COLO829 (cell line): ENCODE measurements around the gene SIRT5.

Experiments used
- DNase-seq: peaks from one replicate; pipeline ENCODE4 v3.0.0; 2012; ENCODE audit warnings: low spot score

SIRT5 gene

DNA sequence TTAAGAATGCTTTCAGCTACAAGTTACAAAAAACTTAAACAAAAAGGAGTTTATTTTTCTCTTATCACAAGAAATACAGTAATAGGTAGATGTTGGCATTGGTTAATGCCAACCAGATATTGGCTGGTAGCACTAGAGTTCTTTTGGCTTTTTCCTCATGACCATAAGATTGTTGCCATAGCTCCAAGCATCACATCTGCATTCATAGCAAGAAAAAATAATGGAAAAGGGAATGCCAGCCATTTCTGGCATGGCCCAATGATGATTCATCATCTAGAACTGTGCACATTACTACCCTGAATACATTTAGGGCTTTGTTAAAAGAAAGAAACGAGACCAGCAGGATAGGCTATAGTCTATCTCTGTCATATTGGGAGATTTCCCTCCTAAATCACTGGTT is 20.8 kb upstream of the SIRT5 start:
- no peak for DNase-seq

DNA sequence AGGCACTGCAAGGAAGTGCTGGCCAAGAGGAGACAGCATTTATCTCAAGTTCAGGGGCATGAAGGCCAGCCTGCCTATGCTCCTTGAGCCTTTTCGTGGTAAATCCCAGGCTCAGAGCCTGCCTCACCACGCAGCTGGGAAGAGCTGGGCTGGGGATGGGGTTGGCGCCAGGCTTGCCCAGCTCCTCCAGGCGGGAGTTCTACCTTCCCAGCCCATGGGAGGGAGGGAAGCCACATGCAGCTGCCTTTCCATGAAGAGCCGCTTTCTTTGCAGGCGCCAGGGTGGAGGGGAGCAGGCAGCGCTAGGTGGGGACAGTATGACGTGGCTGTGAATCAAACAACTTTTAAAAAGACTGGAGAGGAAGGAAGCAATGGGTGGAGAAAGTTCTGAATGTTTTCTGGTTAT is 19.5 kb upstream of the SIRT5 start:
- DNase-seq, result no peak

DNA sequence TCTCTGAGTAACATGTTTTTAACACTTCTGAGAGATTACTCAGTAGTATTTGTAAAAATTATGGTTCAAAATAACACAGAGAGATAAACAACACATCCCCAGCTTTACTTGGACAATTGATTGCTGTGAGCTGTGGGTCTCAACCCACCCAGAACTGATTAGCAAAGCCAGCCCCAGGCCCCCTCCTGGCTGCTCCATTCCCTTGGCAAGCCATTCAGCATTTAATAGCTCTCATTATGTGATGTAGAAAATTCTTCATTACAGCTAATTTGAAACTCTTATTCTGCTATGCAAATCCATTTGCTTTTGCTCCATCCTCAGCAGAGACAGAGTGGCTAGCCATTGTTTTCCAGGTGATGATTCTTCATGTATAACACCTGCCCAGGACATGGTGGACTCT is 16.6 kb upstream of the SIRT5 start:
- DNase-seq, result no peak

DNA sequence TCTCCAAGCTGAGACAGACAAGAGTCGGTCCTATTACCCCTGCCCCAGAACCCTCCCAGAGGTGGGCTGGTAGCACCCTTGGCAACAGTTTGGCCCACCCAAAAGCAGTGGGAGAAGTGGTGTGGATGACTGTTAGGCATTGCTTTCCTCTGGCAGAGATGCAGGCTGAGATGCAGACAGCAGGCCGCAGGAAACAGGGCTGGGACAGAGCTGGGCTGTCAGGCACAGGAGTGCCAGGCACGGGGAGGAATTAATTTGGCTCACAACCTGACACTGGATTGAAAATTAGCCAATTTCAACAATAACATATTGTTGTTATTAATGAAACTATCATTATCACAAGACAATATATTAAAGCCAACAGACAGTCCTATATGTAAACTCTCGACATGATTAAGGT is 15.7 kb upstream of the SIRT5 start:
- DNase-seq, result no peak

DNA sequence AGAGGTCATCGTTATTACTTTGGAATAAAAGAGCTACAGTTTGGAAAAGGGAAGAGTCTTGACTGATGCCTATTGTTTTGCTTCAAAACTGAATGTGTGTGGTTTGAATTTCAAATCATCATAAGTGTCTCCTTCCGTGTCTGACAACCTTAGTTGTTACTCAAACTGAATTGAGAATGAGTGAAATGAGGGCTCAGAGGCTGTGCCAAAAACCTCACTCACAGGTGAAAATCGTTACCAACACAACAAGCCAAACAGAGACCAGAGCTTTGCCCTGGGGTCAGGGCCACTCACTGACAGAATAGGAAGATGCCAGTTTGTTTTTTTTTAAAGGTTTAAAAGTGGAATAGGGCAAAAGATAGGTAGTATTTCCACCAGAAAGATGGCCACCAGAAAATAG is 15.2 kb upstream of the SIRT5 start:
- peak; percentile 87 for DNase-seq

DNA sequence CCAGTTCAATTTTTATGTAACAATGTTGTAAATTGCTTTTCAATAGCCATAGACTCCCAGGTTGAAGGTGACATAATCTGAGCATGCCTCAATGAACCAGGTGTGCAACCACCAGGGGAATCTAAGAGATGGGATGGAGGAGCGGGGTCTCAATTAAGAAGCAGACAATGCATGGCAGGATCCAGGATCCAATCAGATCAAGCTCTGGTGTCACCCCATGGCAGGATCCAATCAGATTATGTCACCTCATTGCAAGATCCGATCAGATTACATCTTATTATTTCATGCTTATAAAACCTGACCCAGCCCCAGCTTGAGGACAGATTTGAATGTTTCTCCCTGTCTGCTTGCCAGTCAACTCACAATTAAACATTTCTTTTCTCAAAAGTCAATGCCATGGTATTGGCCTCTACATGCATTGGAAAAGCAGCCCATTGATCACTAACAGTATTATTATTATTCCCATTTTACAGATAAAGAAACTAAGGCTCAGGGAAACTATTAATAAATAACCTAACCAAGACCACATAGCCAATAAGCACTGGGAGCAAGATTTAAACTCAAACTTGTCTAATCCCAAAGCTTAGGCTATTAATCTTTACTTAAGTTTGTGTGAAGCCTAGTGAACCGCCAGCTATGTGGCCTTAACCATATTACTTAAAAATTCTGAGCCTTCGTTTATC is 14.3 kb upstream of the SIRT5 start:
- DNase-seq, result no peak

DNA sequence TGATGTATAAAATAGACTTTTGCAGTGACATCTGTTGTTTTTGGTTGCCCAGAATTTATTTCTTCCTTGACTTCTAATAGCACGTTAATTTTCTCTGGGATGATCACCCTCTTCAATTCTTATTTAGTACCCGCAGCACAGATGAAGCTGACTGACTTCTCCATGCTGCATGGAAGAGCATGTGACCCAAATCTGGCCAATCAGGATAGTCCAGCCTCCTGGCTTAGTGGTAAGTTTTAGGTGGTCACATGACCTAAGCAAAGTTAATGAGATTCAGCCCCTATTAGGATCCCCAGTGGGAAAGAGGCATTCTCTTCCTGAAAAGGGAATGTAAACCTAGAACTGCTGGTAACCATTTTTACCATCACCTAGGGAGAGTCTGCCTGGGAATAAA is 13.8 kb upstream of the SIRT5 start:
- DNase-seq, result no peak

DNA sequence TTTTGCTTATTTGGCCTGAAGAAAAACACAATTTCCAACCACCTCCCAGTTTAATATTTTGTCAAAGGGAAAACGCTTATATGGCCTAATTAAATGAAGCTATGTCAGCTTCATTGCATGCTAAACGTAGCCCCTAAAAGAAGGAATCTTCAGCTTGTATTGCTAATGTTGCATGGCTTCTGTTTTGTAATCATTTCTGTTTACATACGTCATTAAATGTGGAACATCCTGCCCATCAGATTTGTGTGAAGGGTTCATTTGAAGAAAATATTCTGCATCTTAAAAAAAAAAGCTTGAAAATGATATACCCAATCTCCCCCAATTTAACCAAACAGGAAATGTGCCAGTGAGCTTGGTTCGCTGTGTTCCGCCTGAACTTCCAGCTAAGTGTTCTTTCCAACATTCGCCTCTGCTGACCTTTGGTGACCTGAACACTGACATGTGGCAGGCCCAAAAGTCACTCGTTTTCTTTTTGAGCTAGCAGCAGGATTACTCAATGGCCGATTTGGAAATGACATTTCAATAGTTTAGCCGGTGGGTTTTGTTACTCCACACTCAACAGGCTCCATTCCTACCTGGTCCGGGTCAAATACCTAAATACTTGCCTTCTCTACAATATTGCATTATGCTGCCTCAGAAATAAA is 12.7 kb upstream of the SIRT5 start:
- no peak for DNase-seq

DNA sequence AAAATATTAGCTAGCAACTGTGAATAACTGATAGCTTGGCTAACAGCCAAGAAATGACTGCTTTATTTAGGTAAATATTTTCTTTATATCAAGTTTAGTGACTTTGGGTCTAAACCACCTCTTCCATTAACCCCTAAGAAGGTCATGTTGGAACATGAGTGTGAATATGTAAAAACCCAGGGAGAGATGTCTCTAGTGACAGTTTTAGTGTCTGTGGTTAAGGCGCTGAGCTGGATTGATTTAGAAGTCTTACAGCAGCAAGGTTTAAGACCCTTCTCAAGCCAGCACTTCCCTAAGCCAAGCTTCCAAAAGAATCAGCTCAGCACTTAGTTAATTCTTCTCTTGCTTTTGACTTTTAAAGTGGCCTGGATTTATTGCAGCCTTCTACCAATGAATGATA is 11.4 kb upstream of the SIRT5 start:
- no peak for DNase-seq

DNA sequence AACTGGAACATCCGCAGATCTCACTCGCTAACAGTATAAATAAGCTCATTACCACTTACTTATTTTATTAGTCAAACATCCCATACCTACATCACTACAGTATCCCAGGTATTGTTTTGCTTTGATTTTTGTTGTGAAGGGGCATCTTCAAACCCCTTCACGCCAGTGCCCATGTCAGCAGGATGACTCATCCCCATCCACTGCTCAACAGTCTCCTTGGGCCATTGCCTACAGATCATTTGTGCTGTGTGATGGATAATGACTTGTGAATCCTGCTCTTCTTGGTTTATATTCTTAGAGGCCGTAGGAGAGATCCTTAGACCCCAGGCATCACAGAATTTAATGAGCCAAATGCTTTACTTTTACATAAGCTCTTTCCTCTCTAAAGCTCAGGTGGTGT is 8.5 kb upstream of the SIRT5 start:
- no peak for DNase-seq

DNA sequence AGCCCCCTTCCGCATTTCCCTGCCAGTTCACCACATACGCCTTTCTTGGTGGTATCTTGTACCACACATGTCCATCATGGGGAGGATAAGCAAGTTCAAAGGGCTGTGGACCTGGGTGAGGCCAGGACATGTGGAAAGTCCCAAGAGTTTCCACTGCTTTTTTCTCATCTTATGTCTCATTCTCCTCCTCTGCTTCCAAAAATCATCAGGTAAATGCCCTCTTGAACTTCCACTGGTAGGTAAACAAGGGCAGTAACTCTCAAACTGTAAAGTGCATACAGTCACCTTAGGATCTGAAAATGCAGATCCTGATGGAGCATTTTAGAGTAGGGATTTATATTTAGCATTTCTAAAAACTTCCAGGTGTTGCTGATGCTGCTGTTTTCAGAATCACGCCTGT is 7.9 kb upstream of the SIRT5 start:
- DNase-seq, result no peak

DNA sequence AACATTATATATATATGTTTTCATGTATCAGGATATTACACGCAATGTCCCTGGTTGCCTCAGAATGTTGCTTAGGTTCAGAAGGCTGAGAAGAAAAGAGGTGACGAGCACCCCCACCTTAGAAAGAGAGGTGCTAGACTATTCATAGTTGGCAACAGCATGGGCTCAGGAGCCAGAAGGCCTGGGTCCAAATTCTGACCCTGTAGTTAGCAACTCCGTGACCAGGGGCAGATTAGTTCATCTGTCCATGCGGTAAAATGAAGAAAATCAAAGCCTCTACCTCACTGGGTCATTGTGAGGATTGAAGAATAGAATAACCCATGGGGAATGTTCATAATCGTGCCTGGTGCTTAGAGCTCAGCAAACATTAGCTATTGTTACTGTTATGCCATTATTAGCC is 5.4 kb upstream of the SIRT5 start:
- DNase-seq, result no peak

DNA sequence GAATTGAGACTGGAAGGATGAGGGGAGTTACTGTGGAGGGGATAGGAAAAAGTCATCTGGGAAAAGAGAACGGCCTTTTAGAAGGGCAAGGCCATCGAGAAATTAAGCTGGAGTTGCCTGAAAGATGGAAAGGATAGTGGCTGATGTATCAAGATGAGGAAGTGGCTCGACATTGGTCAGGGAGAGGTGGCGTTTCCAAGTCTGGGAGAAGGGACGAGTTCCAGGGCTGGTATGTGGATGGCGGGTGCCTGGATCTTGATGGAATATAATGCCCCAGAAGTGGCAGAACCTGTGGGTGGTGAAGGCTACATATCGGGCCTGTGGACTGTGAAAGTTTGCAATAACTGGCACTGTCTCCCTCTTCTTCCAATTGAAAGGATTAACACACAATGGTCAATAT is 2.2 kb upstream of the SIRT5 start:
- DNase-seq, result no peak

DNA sequence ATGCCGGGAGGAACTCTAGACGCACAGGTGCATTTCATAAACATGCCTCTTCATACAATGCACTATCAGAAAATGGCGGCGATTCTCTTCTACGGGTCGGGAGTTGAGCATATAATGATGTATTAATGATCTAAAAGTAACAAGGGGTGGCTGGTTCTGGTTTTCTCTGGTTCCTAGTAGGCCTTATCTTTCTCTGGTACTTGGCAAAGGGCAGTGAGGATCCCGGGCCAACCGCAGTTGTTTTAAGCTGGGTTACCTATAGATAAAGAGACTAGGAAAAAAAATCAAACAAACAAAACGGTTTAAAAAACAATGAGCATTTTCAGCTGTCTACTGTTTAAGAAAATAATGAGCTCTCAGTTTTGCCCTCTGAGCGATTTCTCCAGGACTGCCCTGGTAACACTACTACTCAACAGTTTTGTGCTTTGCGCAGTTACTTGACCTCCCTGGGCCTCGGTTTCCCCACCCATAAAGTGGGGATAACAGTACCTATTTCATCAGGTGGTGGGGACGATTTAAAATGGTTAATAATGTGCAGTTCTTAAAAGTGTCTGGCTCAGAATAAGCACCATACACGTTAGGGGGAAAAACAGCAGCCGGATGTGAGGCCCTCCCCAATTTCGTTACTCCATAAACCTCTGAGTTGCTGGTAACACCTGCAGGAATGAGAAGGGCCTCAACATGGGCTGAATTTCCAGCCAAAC is 1.3 kb upstream of the SIRT5 start:
- DNase-seq, result no peak

DNA sequence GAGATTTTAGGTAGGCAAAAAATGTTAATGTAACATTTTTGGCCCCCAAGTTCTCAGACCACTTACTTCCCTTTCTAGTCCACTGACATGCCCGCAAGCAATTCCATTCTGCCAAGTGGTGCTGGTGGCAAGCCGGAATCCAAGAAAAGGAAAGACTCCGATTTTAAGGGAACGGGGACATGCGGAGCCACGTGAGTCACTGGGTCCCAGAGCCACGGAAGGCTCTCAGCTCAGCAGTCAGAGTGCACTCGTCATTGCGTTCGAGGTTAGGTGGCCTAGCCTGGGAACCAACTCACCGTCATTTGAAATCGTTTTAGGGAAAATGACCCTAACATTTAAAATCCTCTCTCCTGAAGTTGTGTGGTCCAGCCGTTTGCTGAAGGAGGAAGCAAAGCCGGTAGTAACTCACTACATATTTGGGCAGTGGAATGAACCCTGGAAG is 711 bp upstream of the SIRT5 start:
- DNase-seq, result peak; percentile 31

DNA sequence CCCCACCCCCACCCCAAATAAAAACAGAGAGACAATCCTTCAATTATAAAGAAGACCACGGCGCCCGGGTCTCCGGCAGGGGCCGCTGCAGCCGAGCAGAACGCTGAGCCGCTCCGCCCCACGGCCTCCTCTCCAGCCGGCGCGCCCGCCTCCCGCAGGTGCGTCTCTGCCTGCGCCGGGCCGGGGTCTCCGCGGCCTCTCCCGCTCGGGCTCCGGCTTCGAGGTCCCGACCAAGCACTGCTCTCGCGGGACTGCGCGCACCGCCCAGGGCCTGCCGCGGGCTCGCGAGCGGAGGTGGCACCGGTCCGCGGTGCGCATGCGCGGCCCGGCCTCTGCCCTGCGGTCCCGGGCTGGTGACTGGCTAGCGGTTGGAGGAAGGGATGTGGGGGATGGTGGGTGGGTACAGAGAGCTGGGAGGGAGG is 241 bp upstream of the SIRT5 start:
- peak; percentile 99 for DNase-seq

DNA sequence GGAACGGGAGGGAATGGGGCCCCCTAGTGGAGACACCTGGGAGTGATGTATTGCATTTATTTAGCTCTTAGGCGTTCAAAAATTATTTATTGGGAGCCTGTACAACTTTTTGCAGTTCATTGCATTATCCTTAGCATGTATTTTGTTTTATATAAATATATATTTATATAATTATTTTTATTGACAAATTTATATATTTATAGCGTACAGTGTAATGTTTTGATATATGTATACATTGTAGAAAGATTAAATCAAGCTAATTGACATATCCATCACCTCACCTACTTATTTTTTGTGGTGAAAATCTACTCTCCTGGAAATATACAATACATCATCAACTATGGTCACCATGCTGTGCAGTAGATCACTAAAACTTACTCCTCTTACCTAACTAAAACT is 975 bp downstream of the SIRT5 start:
- DNase-seq, result no peak

DNA sequence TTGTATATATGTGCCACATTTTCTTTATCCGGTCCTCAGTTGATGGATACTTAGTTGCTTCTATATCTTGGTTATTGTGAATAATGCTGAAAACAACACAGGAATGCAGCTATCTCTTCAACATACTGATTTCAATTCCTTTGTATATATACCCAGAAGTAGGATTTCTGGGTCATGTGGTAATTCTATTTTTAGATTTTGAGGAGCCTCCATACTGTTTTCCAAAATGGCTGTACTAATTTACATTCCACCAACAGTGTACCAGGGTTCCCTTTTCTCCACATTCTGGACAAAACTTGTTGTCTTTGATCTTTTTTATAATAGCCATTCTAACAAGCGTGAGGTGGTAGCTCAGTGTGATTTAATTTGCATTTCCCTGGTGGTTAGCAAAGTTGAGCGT is 1.6 kb downstream of the SIRT5 start:
- no peak for DNase-seq

DNA sequence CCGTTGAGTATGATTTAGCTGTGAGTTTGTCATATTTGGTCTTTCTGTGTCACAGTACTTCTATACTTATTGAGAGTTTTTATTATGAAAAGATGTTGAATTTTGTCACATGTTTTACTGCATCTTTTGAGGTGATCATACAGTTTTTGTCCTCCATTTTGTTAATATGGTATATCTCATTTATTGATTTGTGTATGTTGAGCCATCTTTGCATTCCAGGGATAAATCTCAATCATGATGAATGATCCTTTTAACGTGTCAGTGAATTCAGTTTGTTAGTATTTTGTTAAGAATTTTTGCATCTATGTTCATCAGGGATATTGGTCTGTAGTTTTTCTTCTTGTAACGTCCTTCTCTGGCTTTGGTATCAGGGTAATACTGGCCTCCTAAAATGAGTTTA is 3.5 kb downstream of the SIRT5 start:
- DNase-seq, result no peak

DNA sequence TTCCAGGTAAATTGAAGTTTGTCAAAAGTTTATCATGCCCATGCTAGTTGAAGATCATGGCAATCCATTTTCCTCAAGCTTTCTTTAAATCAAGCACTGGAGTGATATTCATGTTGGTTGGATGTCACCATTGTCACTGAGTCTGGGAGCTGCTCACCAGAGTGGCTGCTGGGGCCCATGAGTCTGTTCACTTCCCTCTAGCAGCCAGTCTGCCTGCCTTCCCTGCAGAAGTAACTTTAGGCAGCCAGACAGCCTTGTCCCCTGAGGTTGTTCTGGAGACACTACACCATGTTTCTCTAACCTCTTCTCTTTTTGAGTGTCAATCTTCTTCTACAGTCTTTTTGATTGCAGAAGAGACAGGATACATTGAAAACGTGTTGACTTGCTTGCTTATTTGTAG is 5.5 kb downstream of the SIRT5 start:
- DNase-seq, result no peak

DNA sequence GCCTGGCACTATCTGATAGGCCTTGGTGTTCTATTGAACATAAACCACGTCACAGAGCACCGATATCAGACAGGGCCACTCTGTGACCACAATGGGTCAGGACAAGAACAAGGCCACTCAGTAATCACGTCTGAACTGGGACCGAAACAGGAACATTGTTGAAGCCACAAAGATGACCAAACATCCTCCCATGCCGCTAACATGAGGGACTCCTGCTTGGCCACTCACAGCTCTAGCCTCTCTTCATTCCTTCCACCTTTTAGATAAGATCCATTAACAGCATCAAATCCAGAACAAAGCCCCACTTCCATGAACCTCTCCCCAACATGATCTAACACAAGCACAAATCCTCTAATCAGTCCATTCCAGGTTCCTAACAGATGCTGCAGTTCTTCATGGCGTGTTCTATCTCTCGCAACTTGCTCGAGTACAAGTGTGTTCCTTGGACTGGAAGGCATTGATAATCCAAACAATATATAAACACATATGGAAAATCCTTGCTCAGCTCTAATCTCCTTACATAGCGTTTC is 7.4 kb downstream of the SIRT5 start:
- no peak for DNase-seq

DNA sequence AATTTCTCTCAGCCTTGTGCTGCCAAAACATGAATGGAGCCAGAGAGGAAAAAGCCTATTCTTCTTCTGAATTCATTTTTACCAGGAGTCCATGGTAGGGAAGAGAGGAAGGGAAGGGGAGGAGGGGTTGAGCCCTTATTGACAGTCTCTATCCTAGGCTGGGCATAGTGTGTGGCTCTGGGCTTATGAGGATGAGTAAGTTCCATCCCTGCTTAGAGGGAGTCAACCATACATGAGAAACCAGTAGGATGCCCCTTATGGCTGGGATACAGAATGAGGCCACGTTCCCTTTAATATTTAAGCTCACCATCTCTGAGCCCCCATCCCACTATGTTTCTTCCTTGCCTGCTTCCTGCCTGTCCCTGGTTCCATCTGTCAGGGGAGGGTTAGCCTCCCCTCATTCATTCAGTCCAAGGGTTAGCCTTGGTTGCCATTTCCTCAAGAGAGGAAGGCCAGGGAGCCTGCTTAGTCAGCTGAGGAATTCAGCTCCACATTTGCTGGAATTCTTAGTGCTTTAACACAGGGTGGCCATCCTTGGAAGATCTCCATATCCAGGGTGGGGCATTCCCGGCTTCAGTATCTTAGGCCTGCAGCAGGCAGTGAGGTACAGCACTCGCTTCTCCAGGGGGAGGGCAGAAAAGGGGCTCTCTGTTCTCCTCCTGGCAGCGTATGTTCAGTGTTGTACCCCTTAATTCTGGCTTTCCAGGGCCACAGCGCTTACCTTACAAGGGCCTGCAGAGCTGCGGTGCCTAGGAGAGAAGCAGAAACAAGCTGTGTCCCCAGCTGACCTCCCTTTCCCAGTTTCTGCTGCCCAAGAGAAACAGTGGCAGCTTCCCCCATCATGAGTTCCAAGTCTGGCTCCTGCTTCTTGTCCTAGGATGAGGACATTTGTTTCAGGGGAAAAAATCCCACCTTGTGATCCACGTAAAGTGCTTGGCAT is 12.5 kb downstream of the SIRT5 start:
- no peak for DNase-seq
